Stimulated activated CD8-positive, alpha-beta memory T cell treated with anti-CD3 and anti-CD28 coated beads, Interleukin-12 subunit alpha, Interleukin-12 subunit beta, amount 100 ng/mL, for 24 hours (primary cell): Measurements from ENCODE around the gene ZNF578.
"Not testable (repeated sequence)": the region's sequence is repeated elsewhere in the genome, so short reads cannot be mapped to it uniquely, and the experiment has no call there.

Experiments used
- DNase-seq: peaks from one replicate; pipeline ENCODE4 v3.0.0-alpha.2; 2020; ENCODE audit errors: extremely low read depth

Gene ZNF578

DNA sequence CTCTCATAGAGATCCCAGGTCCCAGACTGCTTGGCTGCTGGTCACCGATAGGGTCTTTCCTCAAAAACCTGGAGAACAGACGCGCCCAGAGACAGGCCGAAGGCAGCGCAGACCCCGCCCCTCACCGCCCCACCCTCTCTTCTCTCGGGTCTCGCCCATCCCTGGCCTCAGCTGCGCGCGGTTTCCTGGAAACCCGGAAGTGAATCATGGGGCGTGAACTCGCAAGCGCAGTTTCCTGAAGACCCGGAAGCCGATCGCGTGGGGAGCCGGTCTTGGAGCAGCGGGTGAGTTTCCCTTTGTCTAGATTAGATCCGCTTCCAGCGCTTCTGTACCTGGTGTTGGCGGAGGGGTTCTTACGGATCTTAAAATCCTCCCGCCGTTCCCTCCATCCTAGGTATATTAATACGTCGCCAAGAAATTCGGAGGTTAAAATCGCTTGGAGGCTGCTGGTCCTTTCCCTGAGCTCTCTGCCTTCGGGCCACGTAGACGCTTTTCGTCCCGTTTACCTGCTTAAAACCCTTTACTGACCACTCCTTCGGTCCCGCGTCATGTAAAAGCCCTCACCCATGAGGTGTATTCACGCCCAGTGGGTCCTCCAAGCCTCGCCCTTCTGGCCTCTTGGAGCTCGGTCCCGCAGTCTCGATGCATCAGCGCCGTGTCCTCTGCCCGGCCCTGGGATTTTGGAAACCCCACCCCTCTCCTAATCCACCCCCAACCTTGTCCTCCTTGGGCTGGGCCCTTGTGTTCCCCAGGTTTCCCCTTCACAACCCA, at the start of gene ZNF578:
Gene ZNF578, plus strand, starts transcription at position 230 of the 771 bp plus-strand sequence. CDS start 48,293 bp downstream, outside the sequence.
- peak; percentile 34 for DNase-seq

DNA sequence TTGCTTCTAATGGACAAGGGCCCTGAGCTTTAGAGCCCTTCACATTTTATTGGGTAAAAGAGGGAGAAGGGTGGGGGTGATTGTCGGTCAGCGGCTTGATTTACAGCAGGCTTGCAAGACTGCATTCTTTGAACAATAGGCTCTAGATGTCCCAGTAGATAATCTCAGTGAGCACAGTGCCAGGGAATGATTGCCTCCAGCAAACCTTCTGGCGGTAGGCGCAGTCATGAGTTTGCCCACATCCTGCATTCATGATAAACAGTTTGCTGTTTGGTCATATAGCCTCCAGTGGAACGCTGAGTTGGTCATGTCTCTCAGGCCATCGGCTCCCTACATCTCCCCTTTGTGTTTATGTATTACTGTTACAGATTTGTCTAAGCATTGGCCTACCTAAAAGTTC, 43.1 kb upstream of the ZNF578 start:
- DNase-seq, result no peak

DNA sequence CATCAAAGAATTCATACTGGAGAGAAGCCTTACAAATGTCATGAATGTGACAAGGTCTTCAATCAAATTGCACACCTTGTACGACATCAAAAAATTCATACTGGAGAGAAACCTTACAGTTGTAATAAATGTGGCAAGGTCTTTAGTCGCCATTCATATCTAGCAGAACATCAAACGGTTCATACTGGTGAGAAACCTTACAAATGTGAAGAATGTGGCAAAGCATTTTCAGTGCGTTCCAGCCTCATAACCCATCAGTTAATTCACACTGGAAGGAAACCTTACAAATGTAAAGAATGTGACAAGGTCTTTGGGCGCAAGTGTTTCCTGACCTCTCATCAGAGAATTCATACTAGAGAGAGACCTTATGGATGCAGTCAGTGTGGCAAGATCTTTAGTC, 37.6 kb upstream of the ZNF578 start:
- DNase-seq, result no peak

DNA sequence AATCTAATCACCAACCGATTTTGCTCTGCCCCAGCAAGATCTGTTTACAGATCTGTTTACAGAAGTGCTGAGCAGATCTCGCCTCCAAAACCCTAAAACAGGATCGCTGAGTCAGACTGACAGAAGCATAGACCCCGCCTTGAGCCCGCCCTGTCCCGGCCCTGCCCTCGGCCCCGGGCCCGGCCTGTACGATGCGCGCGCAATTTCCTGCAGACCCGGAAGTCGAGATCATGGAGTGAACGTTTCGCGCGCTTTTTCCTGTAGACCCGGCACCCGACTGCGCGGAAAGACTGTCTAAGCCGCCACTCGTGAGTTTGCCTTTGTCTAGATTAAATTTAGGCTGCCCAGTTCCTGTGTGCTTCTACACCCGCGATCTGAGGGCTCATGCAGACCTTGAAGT, 24.4 kb upstream of the ZNF578 start, which contains the start of gene ZNF534:
Gene ZNF534, plus strand, starts transcription at position 212 of the 400 bp plus-strand sequence. CDS start 2,327 bp downstream, outside the sequence.
- DNase-seq, result no peak

DNA sequence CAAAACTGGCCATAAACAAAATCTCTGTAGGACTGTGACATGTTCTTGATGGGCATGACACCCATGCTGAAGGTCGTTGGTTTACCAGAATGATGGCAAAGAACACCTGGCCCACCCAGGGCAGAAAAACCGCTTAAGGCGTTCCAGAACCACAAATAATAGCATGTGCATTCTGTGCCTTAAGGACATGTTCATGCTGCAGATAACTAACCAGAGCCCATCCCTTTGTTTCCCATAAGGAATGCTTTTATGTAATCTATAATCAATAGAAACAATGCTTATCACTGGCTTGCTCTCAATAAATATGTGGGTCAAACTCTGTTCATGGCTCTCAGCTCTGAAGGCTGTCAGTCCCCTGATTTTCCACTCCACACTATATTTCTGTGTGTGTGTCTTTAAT, 11.2 kb upstream of the ZNF578 start:
- DNase-seq, result no peak

DNA sequence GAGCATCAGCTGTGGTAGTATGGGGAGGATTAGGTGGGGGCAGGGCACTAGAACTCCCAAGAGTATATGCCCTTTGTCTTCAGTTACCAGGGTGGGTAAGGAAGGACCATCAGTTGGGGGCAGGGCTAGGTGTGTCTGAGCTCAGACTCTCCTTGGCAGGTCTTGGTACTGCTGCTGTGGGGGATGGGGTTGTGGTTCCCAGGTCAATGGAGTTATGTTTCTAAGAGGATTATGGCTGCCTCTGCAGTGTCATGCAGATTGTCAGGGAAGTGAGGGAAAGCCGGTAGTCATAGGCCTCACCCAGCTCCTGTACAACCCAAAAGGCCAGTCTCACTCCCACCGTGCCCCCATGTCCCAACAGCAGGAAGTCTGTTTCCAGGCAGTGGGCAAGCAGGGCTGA, 8.8 kb upstream of the ZNF578 start:
- DNase-seq, result no peak

DNA sequence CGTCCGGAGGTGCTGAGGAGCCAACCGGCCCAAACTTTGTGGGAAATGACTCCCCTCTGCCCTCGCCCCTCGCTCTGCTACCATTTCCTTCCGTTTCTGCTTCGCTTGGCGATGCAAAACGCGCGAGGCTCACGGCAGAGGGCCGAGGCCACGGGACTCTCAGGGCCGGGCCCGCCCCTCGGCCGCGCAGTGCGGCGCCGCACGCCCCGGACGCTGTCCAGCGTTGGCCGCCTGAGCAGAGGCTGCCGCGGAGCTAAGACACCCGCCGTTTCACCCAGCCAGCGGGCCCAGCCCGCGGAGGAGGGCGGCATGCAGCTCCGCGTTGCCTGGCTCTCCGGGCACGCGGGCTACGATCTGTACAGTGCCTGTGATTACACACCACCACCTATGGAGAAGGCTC, 2.1 kb upstream of the ZNF578 start:
- no peak for DNase-seq

DNA sequence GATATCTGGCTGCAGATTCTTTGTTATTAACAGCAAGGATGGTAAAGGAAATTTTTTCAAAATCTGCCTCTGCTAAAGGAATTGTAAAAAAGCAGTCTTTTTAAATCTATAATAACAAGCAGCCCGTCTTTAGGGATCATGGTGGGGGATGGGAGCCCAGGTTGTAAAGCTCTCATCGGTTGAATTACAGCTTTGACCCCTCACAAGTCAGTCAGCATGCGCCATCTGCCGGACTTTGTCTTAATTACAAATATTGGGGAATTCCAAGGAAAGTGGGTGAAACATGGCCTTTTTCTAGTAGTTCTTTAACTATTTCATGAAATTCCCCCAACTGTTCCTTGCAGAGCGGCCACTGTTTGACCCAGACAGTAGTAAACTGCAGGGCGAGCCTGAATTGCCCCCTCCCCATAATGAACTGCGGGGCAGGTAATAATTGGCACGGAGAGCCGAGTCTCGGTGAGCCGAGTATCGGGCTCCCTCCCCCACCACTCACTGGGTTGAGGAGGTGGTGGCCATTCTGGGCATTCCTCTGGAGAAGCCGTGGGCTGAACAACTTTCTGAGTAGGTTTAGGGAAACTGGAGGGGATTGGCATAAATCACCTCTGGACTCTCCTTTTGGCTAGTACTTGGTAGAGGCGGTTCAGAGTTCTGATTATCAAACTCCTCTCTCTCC, 11.6 kb downstream of the ZNF578 start:
- no peak for DNase-seq

DNA sequence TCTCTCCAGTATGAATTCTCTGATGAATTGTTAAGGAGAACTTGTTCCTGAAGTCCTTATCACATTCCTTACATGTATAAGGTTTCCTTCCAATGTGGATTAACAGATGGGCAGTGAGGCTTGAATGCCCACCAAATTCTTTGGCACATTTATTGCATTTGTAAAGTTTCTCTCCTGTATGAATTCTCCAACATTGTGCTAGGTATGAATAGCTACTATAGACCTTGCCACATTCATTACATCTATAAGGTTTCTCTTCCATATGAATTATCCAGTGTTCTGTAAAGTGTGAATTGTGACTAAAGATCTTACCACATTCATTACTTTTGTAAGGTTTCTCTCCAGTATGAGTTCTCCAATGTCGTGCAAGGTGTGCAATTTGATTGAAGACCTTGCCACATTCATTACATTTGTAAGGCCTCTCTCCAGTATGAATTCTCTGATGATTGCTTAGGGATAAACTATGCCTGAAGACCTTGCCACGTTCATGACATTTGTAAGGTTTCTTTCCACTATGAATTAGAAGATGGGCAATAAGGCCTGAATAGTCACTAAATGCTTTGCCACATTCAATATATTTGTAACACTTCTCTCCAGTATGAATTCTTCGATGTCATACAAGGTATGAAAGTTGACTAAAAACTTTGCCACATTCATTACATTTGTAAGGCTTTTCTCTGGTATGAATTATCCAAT, 20.4 kb downstream of the ZNF578 start:
- no peak for DNase-seq

DNA sequence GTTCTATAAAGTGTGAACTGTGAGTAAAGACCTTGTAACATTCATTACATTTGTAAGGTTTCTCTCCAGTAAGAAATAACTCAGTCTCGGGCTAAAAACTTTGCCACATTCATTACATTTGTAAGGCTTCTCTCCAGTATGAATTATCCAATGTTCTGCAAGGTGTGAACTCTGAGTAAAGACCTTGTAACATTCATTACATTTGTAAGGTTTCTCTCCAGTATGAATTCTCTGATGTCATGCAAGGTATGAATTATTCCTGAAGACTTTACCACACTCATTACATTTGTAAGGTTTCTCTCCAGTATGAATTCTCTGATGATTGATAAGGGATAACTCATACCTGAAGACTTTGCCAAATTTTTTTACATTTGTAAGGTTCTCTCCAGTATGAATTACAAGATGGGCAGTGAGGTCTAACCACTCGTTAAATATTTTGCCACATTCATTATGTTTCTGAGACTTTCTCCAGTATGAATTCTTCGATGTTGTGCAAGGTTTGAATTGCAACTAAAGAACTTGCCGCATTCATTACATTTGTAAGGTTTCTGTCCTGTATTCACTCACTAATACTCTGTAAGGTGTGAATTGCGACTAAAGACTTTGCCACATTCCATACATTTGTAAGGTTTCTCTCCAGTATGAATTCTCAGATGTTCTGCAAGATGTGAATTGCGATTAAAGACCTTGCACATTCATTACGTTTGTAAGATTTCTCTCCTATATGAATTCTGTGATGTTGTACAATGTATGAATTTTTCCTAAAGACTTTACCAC, 21.2 kb downstream of the ZNF578 start:
- no peak for DNase-seq

DNA sequence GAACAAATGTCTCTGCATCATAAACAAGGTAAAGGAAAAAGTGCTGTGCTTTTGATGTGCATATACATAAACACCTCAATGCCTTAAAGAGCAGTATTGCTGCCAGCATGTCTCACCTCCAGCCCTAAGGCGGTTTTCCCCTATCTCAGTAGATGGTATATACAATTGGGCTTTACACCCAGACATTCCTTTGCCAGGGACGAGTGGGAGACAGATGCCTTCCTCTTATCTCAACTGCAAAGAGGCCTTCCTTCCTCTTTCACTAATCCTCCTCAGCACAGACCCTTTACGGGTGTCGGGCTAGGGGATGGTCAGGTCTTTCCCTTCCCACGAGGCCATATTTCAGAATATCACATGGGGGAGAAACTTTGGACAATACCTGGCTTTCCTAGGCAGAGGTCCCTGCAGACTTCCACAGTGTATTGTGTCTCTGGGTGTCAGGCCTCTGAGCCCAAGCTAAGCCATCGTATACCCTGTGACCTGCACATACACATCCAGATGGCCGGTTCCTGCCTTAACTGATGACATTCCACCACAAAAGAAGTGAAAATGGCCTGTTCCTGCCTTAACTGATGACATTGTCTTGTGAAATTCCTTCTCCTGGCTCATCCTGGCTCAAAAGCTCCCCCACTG, 30.9 kb downstream of the ZNF578 start:
- not testable (repeated sequence) for DNase-seq

DNA sequence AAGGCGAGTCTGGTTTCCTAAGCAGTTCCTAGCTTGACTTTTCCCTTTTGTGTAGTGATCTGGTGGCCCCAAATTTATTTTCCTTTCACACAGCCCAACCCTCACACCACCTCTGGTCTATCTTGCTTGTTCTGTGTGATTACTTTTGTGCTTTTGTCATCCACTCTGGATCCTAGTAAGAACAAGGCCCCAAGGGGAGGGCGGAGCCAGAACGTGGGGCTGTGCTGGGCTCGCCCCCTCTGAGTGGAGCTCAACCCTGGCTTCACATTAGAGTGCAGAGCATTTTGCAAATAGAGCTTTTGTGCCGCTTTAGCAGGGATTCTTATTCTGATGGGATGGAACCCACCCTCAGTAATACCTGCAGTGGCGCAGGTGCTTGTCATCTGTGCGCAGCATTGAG, 31.7 kb downstream of the ZNF578 start:
- not testable (repeated sequence) for DNase-seq

DNA sequence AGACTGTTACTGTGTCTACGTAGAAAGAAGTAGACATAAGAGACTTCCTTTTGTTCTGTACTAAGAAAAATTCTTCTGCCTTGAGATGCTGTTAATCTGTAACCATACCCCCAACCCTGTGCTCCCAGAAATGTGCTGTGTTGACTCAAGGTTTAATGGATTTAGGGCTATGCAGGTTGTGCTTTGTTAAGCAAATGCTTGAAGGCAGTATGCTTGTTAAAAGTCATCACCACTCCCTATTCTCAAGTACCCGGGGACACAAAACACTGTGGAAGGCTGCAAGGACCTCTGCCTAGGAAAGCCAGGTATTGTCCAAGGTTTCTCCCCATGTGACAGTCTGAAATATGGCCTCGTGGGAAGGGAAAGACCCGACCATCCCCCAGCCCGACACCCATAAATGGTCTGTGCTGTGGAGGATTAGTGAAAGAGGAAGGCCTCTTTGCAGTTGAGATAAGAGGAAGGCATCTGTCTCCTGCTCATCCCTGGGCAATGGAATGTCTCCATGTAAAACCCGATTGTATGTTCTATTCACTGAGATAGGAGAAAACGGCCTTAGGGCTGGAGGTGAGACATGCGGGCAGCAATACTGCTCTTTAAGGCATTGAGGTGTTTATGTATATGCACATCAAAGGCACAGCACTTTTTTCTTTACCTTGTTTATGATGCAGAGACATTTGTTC, 32.3 kb downstream of the ZNF578 start:
- DNase-seq, result not testable (repeated sequence)

DNA sequence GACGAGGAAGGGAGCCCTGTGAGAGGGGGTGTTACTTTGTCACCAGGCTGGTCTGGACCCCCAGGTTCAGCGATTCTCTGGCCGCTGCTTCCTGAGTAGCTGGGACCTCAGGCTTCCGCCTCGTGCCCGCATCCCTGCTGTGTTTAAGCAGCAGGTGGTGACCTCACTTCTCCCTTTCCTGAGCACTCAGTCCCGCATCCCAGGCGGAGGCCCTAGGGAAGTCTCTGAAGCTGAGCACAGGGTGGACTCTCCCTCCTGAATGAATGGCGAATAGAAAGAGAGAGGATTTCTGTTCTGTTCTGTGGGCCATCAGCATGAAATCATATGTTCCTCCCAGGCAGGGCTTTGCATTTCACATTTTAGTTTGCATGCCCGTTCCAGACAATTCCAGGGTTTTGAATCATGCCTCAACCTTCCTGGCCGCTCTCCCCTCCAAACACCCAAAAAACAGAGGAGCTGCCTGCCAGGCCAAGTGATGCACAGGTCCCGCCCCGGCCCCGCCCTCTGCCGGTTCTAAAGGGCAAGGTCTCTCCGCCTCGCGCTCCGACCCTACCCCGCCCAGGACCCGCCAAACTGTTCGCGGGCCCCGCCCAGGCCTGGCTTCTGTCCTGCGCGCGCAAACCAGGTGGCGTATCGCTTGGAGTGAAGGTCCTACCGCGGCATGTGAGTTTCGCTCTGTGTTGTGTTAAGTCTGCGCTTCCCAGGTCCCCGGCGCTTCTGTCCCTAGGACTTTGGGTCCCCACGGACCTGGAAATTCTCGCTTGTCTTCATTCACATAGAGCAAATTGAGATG, 39.0 kb downstream of the ZNF578 start:
- no peak for DNase-seq

DNA sequence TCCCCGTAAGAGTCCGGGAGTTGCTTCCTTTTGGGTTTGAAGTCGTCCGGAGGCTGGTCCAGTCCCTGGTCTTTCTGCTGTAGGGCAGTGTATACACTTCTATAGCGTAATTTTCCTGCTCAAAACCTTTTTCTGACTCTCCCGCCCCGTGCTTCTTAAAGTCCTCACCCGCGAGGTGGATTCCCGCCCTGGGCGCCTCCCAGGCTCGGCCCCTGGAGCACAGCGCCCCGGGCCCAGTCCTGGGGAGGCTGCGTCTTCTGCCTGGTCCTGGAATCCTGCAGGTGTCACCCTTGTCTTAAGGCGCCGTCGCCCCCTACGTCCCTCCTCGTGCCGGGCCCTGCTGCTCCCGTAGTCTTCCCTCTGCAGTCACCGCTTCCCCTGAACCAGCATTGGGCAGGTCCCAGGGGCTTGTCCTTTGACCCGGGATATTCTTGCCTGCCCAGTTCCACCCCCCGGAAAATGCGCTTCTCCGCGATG, 39.7 kb downstream of the ZNF578 start:
- DNase-seq, result no peak

DNA sequence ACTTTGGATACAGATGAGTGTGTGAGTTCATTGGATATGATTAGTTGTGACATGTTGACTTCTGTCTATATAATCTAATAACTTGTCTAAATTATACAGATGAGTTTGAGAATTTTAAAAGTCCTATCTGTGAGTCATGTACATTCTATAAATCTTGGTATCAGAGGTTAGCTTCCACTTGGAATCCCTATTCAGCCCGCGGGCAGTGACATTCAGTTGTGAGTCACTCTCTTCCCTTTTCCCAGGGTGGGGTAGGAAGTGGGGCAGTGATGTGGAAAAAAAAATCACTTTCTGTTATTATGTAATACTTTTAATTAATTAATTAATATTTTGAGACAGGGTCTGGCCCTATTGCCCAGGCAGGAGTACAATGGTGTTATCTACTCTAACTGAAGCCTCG, 41.2 kb downstream of the ZNF578 start:
- DNase-seq, result no peak

DNA sequence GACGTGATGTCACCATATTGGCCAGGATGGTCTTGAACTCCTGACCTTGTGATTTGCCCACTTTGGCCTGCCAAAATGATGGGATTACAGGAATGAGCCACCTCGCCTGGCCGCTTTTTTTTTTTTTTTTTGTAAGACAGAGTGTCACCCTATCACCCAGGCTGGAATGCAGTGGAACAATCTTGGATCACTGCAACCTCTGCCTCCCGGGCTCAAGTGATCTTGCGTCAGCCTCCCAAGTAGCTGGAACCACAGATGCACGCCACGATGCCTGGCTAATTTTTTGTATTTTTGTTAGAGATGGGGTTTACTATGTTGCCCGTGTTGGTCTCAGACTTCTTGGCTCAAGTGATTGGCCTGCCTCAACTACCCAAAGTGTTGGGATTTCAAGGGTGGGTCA, 45.2 kb downstream of the ZNF578 start:
- DNase-seq, result no peak

DNA sequence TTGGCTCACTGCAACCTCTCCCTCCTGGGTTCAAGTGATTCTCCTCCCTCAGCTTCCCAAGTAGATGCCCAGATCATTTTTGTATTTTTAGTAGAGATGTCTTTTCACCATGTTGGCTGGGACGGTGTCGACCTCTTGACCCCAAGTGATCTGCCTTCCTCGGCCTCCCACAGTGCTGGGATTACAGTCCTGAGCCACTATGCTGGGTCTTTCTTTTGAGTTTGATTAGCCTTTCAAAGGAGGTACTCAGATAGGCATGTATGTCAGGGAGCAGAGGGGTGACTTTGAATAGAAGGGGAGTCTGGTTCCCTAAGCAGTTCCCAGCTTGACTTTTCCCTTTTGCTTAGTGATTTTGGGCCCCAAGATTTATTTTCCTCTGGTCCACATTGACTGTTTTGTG, 47.1 kb downstream of the ZNF578 start:
- DNase-seq, result not testable (repeated sequence)

DNA sequence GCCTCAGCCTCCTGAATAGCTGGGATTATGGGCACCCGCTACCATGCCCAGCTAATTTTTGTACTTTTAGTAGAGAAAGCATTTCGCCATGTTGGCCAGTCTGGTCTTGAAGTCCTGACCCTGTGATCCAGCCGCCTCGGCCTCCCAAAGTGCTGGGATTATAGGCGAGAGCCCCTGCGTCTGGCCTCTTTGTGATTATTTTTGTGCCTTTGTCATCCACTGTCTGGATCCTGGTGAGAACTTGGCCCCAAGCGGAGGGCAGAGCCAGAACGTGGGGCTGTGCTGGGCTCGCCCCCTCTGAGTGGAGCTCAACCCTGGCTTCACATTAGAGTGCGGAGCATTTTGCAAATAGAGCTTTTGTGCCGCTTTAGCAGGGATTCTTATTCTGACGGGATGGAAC, 47.6 kb downstream of the ZNF578 start:
- DNase-seq, result not testable (repeated sequence)

DNA sequence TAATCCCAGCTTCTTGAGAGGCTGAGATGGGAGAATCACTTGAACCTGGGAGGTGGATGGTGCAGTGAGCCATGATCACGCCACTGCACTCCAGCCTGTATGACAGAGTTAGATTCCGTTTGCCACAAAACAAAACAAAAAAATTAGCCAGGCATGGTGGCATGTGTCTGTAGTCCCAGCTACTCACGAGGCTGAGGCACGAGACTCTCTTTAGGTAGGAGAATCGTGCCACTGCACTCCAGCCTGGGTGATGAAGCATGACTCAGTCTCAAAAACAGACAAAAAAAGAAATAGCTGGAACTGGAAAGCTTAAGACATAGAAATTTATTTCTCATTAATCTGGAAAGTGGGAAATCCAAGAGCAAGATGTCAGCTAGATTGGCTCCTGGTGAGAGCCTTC, 53.9 kb downstream of the ZNF578 start:
- DNase-seq, result no peak
